ENCODE data around the gene ALPG.

DNA sequence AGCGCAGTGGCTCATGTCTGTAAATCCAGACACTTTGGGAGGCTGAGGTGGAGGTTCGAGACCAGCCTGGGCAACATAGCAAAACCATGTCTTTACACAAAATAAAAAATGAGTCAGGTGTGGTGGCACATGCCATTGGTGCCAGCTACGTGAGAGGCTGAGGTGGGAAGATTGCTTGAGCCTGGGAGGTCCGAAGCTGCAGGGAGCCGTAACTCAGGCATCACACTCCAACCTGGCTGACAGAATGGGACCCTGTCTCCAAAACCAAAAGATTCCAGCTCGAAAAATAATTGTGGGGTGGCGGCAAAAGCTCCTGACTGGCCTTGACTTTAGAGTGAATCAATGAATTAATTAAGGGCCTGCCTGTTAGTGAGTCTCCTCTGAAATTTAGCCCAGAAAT lies 29.3 kb upstream of the ALPG start:
- TF ChIP-seq, protein P1, sequence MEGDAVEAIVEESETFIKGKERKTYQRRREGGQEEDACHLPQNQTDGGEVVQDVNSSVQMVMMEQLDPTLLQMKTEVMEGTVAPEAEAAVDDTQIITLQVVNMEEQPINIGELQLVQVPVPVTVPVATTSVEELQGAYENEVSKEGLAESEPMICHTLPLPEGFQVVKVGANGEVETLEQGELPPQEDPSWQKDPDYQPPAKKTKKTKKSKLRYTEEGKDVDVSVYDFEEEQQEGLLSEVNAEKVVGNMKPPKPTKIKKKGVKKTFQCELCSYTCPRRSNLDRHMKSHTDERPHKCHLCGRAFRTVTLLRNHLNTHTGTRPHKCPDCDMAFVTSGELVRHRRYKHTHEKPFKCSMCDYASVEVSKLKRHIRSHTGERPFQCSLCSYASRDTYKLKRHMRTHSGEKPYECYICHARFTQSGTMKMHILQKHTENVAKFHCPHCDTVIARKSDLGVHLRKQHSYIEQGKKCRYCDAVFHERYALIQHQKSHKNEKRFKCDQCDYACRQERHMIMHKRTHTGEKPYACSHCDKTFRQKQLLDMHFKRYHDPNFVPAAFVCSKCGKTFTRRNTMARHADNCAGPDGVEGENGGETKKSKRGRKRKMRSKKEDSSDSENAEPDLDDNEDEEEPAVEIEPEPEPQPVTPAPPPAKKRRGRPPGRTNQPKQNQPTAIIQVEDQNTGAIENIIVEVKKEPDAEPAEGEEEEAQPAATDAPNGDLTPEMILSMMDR (IDR thresholded peaks at IDR 0.05), result no peak
- TF ChIP-seq FOXP1 (CRISPR knock-in tag; IDR thresholded peaks at IDR 0.05; ENCODE audit: borderline replicate concordance), result no peak
- TF ChIP-seq, protein P2, sequence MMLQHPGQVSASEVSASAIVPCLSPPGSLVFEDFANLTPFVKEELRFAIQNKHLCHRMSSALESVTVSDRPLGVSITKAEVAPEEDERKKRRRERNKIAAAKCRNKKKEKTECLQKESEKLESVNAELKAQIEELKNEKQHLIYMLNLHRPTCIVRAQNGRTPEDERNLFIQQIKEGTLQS (CRISPR knock-in tag; conservative IDR thresholded peaks at IDR 0.05), result no peak
- no peak for TF ChIP-seq GRHL2 (CRISPR knock-in tag; IDR thresholded peaks at IDR 0.05; ENCODE audit: insufficient replicate concordance, severe bottlenecking)

Data from WTC11 (cell line).